ENCODE measurements around the gene CDKN2C.

Gene CDKN2C

GRCh38 chr1:50966991-50967390 lies 3.1 kb upstream of the CDKN2C start:
- no peak overlapping the region for H3K4me3 ChIP-seq (ENCODE audit: low read length)
- TF ChIP-seq, protein P1, sequence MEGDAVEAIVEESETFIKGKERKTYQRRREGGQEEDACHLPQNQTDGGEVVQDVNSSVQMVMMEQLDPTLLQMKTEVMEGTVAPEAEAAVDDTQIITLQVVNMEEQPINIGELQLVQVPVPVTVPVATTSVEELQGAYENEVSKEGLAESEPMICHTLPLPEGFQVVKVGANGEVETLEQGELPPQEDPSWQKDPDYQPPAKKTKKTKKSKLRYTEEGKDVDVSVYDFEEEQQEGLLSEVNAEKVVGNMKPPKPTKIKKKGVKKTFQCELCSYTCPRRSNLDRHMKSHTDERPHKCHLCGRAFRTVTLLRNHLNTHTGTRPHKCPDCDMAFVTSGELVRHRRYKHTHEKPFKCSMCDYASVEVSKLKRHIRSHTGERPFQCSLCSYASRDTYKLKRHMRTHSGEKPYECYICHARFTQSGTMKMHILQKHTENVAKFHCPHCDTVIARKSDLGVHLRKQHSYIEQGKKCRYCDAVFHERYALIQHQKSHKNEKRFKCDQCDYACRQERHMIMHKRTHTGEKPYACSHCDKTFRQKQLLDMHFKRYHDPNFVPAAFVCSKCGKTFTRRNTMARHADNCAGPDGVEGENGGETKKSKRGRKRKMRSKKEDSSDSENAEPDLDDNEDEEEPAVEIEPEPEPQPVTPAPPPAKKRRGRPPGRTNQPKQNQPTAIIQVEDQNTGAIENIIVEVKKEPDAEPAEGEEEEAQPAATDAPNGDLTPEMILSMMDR (IDR thresholded peaks at IDR 0.05; ENCODE audit: insufficient read depth, low read depth, low read length, missing control alignments): no peak
- no peak for DNase-seq (ENCODE audit: low read depth)

GRCh38 chr1:50967416-50968157 lies 2.5 kb upstream of the CDKN2C start:
- TF ChIP-seq, protein P1 (IDR thresholded peaks at IDR 0.05; ENCODE audit: insufficient read depth, low read depth, low read length, missing control alignments): no peak
- H3K4me3 ChIP-seq (ENCODE audit: low read length): peak overlapping the region; percentile 80
- no peak for DNase-seq (ENCODE audit: low read depth)

DNA sequence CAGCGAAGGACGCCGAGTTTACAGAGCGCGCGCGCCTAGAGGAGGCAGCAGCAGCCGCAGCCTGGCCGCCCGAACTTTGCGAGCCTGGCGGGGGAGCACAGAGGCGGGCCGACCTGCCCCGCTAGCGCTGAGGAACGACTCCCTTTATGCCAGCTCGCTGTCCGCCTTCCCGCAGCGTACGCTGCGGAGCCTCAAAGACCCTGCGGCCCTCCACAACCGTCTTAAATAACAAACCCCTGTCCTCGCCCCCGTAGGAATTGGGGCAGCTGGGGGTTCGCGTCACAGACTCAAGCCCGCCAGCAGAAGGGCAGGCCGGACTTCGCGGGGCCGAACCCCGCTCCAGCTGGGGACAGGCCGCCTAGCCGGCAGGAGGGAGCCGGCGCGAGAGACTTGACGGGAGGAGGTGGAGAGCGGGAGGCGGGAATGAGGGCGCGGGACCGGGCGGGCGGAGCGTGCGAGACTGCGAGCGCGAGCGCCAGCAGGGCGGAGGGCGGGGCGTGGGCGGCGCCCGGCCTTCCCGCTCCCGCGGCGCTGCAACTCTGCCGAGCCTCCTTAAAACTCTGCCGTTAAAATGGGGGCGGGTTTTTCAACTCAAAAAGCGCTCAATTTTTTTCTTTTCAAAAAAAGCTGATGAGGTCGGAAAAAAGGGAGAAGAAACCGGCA lies 1.8 kb upstream of the CDKN2C start:
- peak; percentile 92 for DNase-seq (ENCODE audit: low read depth)
- peak overlapping the region; percentile 80 for H3K4me3 ChIP-seq (ENCODE audit: low read length)
- TF ChIP-seq, protein P1 (IDR thresholded peaks at IDR 0.05; ENCODE audit: insufficient read depth, low read depth, low read length, missing control alignments): peak; percentile 22

GRCh38 chr1:50968821-50969610 lies 1.0 kb upstream of the CDKN2C start:
- TF ChIP-seq, protein P1 (IDR thresholded peaks at IDR 0.05; ENCODE audit: insufficient read depth, low read depth, low read length, missing control alignments): no peak
- peak overlapping the region; percentile 80 for H3K4me3 ChIP-seq (ENCODE audit: low read length)
- DNase-seq (ENCODE audit: low read depth): peak; percentile 39

DNA sequence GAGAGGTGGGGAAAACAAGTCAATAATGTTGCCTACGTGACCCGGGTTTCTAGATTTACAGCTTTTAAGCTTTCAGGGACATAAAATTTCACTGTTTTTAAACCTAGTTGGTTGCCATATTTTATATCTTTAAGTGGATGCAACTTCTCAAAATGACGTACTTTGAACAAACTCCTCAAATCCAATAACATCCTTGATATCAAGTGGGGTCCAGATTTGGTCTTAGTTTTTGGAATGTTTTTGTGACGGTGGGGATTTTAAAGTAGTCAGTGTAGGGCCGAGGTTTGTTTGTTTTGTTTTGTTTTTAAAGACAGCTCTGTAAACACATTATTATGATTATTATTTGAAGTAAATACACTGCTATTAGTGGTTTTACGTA lies 453 bp downstream of the CDKN2C start:
- TF ChIP-seq, protein P1 (IDR thresholded peaks at IDR 0.05; ENCODE audit: insufficient read depth, low read depth, low read length, missing control alignments): no peak
- H3K4me3 ChIP-seq (ENCODE audit: low read length): peak overlapping the region; percentile 80
- no peak for DNase-seq (ENCODE audit: low read depth)

GRCh38 chr1:50970931-50971582 lies 1.0 kb downstream of the CDKN2C start:
- TF ChIP-seq, protein P1 (IDR thresholded peaks at IDR 0.05; ENCODE audit: insufficient read depth, low read depth, low read length, missing control alignments): no peak
- DNase-seq (ENCODE audit: low read depth): no peak
- H3K4me3 ChIP-seq (ENCODE audit: low read length): peak overlapping the region; percentile 80

All from epithelial cell of esophagus (primary cell).